Adipocyte (in vitro differentiated cells): ENCODE results near the gene CNDP2.
A peak's percentile ranks its signal among the peaks of the same experiment; 100 is the strongest.

Experiments used
- DNase-seq: peaks from one replicate; pipeline ENCODE4 v3.0.0-alpha.2; 2015; ENCODE audit warnings: low read depth
- H3K27me3 ChIP-seq: replicated peaks from 2 replicates; pipeline ENCODE4 v1.7.0; 2013; ENCODE audit warnings: mild to moderate bottlenecking, low read length, moderate library complexity; ENCODE audit not compliant: control insufficient read depth, insufficient read depth
- H3K36me3 ChIP-seq: 2 replicates; pipeline ENCODE4 v1.7.0; 2013; ENCODE audit warnings: low read length, mild to moderate bottlenecking, moderate library complexity; ENCODE audit not compliant: control insufficient read depth, insufficient read depth, severe bottlenecking
- H3K4me1 ChIP-seq: 2 replicates; pipeline ENCODE4 v1.7.0; 2013; ENCODE audit warnings: mild to moderate bottlenecking, low read length, moderate library complexity; ENCODE audit not compliant: control insufficient read depth, insufficient read depth
- H3K4me3 ChIP-seq: 2 replicates; pipeline ENCODE4 v1.7.0; 2013; ENCODE audit warnings: mild to moderate bottlenecking, low read length, moderate library complexity
- H3K9ac ChIP-seq: 2 replicates; pipeline ENCODE4 v1.7.0; 2013; ENCODE audit warnings: mild to moderate bottlenecking, low read length, moderate library complexity
- H3K9me3 ChIP-seq: 2 replicates; pipeline ENCODE4 v1.7.0; 2013; ENCODE audit warnings: mild to moderate bottlenecking, low read length, moderate library complexity; ENCODE audit not compliant: control insufficient read depth

The CNDP2 gene

DNA sequence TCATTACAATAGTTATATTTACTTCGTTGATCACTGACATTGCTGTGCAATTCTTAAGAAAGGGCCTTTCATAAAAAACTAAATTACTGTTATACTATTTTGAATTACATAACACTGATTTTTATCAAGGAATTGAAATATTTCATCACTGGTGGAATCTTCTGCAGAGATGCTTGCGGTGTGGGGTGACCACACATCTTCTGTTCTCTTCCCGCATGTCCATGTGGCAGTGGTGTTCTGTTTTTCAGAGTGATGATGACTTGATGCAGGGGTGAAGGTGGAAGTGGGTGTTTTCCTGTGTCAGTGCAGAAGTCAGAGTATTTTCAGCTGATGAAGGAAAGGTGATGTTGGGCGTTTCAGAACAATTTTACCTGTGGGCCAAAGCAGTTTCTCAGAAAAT lies 7.0 kb downstream of the CNDP2 start:
- Histone ChIP-seq H3K27me3 (no peaks in the 10 kb centered on the region), H3K9me3 (no peaks in the 10 kb centered on the region), H3K4me3 (no peak overlapping the region), H3K9ac (no peak overlapping the region), H3K4me1 (peaks cover 39% of the 10 kb centered on the region), H3K36me3 (peaks cover 56% of the 10 kb centered on the region)
- no peak for DNase-seq

DNA sequence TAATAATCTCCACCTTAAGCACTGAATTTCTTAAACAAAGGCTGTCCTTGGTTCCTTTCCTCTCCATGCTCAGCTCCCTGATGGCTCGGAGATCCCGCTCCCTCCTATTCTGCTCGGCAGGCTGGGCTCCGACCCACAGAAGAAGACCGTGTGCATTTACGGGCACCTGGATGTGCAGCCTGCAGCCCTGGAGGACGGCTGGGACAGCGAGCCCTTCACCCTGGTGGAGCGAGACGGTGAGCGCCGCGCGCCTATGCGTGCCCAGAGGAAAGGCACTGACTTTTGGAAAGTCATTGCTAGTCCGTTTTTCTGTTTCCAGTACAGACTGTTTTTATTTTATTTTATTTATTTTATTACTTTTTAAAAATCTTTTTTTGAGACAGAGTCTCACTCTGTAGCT lies 9.6 kb downstream of the CNDP2 start:
- peaks cover 16% of the 10 kb centered on the region for H3K4me1 ChIP-seq
- no peaks in the 10 kb centered on the region for H3K9me3 ChIP-seq
- no peaks in the 10 kb centered on the region for H3K27me3 ChIP-seq
- no peak overlapping the region for H3K9ac ChIP-seq
- no peak overlapping the region for H3K4me3 ChIP-seq
- peaks cover 81% of the 10 kb centered on the region for H3K36me3 ChIP-seq
- DNase-seq, result no peak

- peaks cover 80% of the 10 kb centered on the region for H3K36me3 ChIP-seq
- no peak overlapping the region for H3K4me3 ChIP-seq
- peaks cover 11% of the 10 kb centered on the region for H3K4me1 ChIP-seq
- H3K9me3 ChIP-seq, result no peaks in the 10 kb centered on the region
- DNase-seq, result peak; percentile 80
- no peak overlapping the region for H3K9ac ChIP-seq
- H3K27me3 ChIP-seq, result no peaks in the 10 kb centered on the region
These were observed 10.4 kb downstream of the CNDP2 start for GRCh38 chr18:74506448-74507084.

DNA sequence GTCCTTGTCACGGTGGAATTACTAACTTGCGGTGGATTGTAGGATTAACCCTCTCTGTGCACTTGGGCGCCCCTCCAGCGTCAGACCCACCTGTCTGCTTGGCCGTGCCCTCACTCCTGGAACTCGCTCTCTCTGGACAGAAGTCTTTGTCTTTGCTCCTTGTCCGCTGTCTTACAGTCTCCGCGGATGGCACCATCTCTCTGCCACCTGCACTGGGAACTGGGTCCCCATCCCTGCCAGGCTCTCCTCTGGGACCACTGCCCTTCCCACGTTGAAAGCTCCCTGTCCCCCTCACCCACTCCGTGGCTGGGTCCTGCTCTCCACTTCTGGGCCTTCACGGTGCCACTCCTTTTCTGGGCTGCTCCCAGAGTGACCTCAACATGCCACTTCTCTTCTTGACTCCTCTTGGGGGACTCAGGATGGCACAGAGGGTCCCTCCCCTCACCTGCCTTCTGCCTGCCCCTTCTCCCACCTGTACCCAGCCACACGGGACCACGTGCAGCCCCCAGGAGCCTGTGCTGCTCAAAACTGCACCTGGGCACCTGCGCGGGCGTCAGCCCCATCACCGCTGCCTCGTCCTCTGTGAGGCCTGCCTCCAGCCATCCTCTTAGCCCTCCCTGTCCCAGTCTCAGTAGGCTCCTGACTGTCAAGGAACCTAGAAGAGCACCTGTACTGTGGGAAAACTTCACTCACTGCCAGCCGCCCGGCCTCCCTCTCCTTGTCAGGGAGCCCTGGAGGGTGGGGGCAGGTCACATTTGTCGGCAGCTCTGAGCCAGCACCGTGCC lies 11.1 kb downstream of the CNDP2 start:
- H3K36me3 ChIP-seq, result peaks cover 84% of the 10 kb centered on the region
- no peaks in the 10 kb centered on the region for H3K9me3 ChIP-seq
- no peak overlapping the region for H3K9ac ChIP-seq
- H3K4me3 ChIP-seq, result no peak overlapping the region
- no peaks in the 10 kb centered on the region for H3K27me3 ChIP-seq
- peaks cover 11% of the 10 kb centered on the region for H3K4me1 ChIP-seq
- no peak for DNase-seq

DNA sequence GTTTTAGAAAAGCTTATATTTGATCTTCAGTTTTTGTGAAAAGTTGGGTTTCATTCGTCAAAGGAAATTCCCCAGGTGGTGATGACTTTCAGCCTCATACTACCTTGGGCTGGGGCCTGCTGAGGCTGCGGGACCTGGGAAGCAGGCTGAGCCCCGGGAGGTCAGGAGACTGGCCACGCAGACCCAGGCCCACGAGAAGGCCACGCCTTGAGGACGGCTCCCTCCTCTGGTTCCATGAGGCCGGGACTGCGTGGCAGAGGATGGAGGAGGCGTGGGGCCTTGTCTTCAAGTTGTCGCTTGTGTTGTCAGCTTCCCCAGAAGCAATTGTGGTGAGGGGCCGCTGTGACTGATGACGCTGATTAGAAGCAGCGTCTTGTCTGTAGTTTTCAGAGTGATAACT lies 11.8 kb downstream of the CNDP2 start:
- peaks cover 84% of the 10 kb centered on the region for H3K36me3 ChIP-seq
- no peak for DNase-seq

GRCh38 chr18:74508366-74508765 lies 12.2 kb downstream of the CNDP2 start:
- H3K27me3 ChIP-seq, result no peaks in the 10 kb centered on the region
- no peak overlapping the region for H3K4me3 ChIP-seq
- DNase-seq, result no peak
- H3K9ac ChIP-seq, result no peak overlapping the region
- H3K4me1 ChIP-seq, result peaks cover 8% of the 10 kb centered on the region
- no peaks in the 10 kb centered on the region for H3K9me3 ChIP-seq
- peaks cover 84% of the 10 kb centered on the region for H3K36me3 ChIP-seq

More for the DNA sequence above, 11.8 kb downstream of the CNDP2 start:
- Histone ChIP-seq H3K9me3 (no peaks in the 10 kb centered on the region), H3K4me3 (no peak overlapping the region), H3K9ac (no peak overlapping the region), H3K27me3 (no peaks in the 10 kb centered on the region), H3K4me1 (peaks cover 8% of the 10 kb centered on the region)

DNA sequence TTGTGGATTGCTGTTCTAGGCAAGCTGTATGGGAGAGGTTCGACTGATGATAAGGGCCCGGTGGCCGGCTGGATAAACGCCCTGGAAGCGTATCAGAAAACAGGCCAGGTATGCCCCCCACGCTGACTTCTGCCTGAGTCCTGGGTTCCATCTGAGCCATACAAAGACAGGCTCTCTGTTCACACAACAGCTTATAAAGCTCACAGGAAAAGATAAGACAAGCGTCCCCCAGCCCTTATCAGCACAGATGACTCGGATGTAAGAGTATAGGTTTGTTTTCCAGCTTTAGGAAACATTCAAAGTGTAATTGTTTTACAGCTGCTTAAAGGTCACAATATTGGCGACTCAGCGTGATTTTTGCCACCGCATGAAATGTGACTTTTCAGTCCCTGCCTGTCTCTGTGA lies 12.7 kb downstream of the CNDP2 start:
- Histone ChIP-seq H3K36me3 (peaks cover 85% of the 10 kb centered on the region), H3K9me3 (no peaks in the 10 kb centered on the region), H3K27me3 (no peaks in the 10 kb centered on the region), H3K4me1 (peaks cover 8% of the 10 kb centered on the region), H3K9ac (no peak overlapping the region), H3K4me3 (no peak overlapping the region)
- DNase-seq, result no peak

DNA sequence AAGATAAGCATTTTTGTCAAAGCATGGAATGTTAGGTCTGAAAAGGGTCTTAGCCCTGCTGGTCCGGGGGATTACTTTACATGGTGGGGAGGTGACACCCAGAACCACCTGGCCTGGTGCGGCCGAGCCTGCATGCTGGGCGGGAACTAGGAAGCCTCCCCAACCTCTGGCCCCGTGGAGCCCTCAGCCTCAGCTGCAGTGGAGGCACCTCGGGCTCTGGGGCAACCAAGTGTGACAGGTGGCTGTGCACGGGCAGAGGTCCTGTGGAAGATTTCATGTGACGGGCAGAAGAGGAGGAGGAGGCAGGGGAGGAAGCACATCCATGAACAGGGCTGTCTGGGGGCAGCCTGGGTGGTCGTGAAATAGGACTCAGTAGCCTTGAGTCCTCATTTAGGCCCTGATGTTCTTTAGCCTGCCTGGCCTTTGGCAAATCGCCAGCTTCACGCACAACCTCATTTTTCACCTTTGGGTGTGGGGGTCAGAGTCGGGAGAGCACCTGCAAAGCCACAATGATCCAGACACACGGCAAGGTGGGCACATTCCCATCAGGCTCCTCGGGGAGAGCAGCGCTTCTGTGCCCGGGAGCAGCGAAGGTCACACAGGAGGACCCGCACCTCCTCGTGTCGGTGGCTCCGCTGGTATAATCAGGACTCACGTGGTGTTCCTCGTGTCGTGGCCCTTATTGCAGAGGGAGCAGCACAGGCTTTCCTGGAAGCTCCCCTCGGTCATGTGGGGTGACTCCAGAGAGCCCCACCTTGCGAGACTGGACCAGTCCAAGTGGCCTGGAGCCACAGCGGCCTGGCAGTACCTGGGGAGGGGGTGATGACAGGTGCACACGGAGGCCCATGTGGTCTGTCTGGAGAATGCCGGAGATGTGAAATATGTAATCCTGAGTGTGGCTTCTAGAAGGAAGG lies 13.9 kb downstream of the CNDP2 start:
- peaks cover 79% of the 10 kb centered on the region for H3K36me3 ChIP-seq
- peaks cover 8% of the 10 kb centered on the region for H3K4me1 ChIP-seq
- H3K27me3 ChIP-seq, result no peaks in the 10 kb centered on the region
- no peaks in the 10 kb centered on the region for H3K9me3 ChIP-seq
- H3K4me3 ChIP-seq, result no peak overlapping the region
- DNase-seq, result no peak
- no peak overlapping the region for H3K9ac ChIP-seq

DNA sequence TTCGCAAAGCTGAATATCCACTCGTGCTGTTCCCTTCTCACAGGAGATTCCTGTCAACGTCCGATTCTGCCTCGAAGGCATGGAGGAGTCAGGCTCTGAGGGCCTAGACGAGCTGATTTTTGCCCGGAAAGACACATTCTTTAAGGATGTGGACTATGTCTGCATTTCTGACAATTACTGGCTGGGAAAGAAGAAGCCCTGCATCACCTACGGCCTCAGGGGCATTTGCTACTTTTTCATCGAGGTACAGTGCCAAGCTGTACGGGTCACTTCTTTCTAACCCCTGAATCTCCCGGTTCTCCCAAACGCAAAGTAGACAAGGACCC lies 14.6 kb downstream of the CNDP2 start:
- Histone ChIP-seq H3K4me1 (peaks cover 8% of the 10 kb centered on the region), H3K36me3 (peaks cover 82% of the 10 kb centered on the region), H3K9me3 (no peaks in the 10 kb centered on the region), H3K9ac (no peak overlapping the region), H3K27me3 (no peaks in the 10 kb centered on the region), H3K4me3 (no peak overlapping the region)
- no peak for DNase-seq

DNA sequence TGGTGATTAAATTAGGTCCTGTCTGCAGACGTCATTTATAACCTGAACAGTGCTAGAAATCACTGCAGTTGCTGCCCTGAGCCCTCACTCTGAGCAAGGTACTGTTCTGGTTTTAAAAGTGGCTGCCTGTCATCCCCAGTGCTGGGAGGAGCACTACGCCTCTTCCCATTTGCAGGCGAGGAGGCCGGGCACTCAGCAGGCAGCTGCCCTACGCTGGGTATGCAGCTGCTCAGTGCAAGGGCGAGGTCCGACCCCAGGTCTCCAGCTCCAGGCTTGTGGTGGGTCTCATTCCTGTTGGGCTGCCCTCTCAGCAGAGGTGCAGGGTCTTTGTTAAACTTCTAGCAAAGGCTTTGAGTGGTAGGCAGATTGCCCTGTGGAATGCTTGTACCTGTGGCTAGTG lies 15.7 kb downstream of the CNDP2 start:
- Histone ChIP-seq H3K4me3 (no peak overlapping the region), H3K36me3 (peaks cover 86% of the 10 kb centered on the region), H3K27me3 (no peaks in the 10 kb centered on the region), H3K4me1 (peaks cover 3% of the 10 kb centered on the region), H3K9me3 (no peaks in the 10 kb centered on the region), H3K9ac (no peak overlapping the region)
- no peak for DNase-seq

DNA sequence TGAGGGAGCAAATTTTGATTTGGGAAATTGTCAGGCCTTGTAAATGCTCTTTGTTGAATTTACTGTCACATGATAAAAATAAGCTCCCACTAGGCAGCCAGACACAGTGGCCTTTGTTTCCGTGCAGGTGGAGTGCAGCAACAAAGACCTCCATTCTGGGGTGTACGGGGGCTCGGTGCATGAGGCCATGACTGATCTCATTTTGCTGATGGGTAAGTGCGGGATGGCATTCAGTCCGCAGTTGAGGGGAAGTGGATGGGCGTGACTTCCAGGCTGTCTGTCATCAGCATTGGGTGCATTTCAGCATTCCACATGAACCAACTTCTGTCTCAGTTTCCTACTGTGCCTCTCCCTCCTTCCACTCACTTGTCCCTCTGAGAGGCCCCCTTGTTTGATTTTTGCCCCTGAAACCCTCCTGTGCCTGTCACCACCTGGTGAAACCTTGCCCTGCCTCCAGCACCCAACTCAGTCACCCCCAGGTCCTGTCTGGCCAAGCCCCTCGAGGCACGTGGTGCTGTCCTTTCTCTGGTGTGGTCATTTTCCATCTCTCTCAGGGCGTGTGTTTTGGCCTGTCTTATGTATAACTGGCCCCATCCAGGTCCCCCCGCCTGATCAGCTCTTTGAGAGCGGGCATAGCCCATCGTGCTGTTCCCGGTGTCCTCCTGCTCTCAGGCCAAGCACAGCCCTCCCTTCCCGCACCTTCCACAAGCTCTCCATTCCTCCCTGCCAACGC lies 16.3 kb downstream of the CNDP2 start:
- Histone ChIP-seq H3K4me1 (no peaks in the 10 kb centered on the region), H3K9me3 (no peaks in the 10 kb centered on the region), H3K4me3 (no peak overlapping the region), H3K27me3 (no peaks in the 10 kb centered on the region), H3K36me3 (peaks cover 90% of the 10 kb centered on the region), H3K9ac (no peak overlapping the region)
- no peak for DNase-seq
